Parathyroid adenoma (tissue), 2 donors: ENCODE measurements around the gene CD151.

ENCODE experiments used
- H2AFZ ChIP-seq: fragments of 300-600 bp; sonication (generic); one replicate; pipeline ENCODE4 v1.7.0; 2017; ENCODE audit warnings: antibody characterized with exemption, mild to moderate bottlenecking
- H3K27ac ChIP-seq: fragments of 300-600 bp; sonication (generic); one replicate; pipeline ENCODE4 v1.7.0; 2017
- H3K27me3 ChIP-seq: fragments of 300-600 bp; sonication (generic); one replicate; pipeline ENCODE4 v1.7.0; 2017; ENCODE audit warnings: low read length; ENCODE audit not compliant: control insufficient read depth, insufficient read depth
- H3K36me3 ChIP-seq: fragments of 300-600 bp; sonication (generic); one replicate; pipeline ENCODE4 v1.7.0; 2017; ENCODE audit warnings: low read length; ENCODE audit not compliant: control insufficient read depth, insufficient read depth
- H3K4me1 ChIP-seq: fragments of 300-600 bp; sonication (generic); one replicate; pipeline ENCODE4 v1.7.0; 2017; ENCODE audit warnings: control low read depth
- H3K4me2 ChIP-seq: fragments of 300-600 bp; sonication (generic); one replicate; pipeline ENCODE4 v1.7.0; 2017; ENCODE audit warnings: low read length
- H3K4me3 ChIP-seq: fragments of 300-600 bp; sonication (generic); one replicate; pipeline ENCODE4 v1.7.0; 2017; ENCODE audit warnings: low read depth, low read length
- H3K79me2 ChIP-seq: fragments of 300-600 bp; sonication (generic); one replicate; pipeline ENCODE4 v1.7.0; 2017; ENCODE audit warnings: control low read depth
- H3K9ac ChIP-seq: fragments of 300-600 bp; sonication (generic); one replicate; pipeline ENCODE4 v1.7.0; 2017; ENCODE audit warnings: mild to moderate bottlenecking
- H3K9me3 ChIP-seq: fragments of 300-600 bp; sonication (generic); one replicate; pipeline ENCODE4 v1.7.0; 2017; ENCODE audit warnings: low read length; ENCODE audit not compliant: control insufficient read depth
- CTCF ChIP-seq: fragments of 300-600 bp; sonication (generic); IDR thresholded peaks from one replicate; pipeline ENCODE4 v1.7.0; 2017; ENCODE audit warnings: antibody characterized with exemption, mild to moderate bottlenecking
- donor health status: primary hyperparathyroidism.

CD151 gene

DNA sequence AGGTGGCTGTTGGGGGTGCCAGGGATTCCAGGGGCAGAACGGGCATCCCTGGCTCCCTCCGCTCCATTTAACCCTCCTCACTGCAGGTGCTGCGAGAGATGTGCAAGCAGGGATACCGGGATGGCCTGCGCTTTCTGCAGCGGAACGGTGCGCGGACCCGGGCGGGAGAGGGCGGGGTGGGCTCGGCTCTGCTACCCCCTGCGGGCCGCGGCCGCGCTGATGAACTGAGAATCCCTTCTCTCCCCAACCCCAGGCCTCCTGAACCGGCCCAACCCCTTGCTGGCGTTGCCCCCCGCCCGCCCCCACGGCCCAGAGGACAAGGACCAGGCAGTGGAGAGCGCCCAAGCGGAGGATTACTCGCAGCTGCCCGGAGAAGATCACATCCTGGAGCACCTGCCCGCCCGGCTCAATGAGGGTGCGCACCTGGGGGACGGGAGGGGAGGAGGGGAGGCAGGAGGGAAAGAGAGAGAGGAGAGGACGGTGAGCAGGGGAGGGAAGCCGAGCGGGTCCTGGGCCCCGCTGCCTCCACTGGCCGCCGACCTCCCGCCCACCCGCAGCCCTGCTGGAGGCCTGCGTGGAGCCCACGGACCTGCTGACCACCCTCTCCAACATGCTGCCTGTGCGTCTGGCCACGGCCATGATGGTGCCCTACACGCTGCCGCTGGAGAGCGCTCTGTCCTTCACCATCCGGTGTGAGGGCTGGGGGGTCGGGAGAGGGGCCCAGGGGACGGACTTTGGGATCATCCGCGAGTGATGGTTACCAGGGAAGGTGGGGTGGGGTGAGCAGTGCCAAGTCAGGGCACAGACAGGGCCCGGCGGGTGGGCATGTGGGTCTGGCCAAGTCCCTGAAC lies 9.1 kb upstream of the CD151 start:
- no peak for TF ChIP-seq CTCF
- no peak overlapping the region for H3K4me3 ChIP-seq
- no peak overlapping the region for H3K9ac ChIP-seq
- H3K9me3 ChIP-seq, result no peaks in the 10 kb centered on the region
- H3K4me1 ChIP-seq, result peaks cover 4% of the 10 kb centered on the region
- H3K4me2 ChIP-seq, result no peak overlapping the region
- no peaks in the 10 kb centered on the region for H3K27me3 ChIP-seq
- H3K79me2 ChIP-seq, result peaks cover 2% of the 10 kb centered on the region
- no peak overlapping the region for H3K27ac ChIP-seq
- no peak overlapping the region for H2AFZ ChIP-seq
- H3K36me3 ChIP-seq, result no peaks in the 10 kb centered on the region

GRCh38 chr11:824292-824880 lies 8.4 kb upstream of the CD151 start:
- no peak overlapping the region for H3K4me3 ChIP-seq
- H3K27ac ChIP-seq, result no peak overlapping the region
- peaks cover 2% of the 10 kb centered on the region for H3K79me2 ChIP-seq
- H3K9me3 ChIP-seq, result no peaks in the 10 kb centered on the region
- no peaks in the 10 kb centered on the region for H3K4me1 ChIP-seq
- no peak for TF ChIP-seq CTCF
- H3K4me2 ChIP-seq, result no peak overlapping the region
- H3K9ac ChIP-seq, result no peak overlapping the region
- no peaks in the 10 kb centered on the region for H3K27me3 ChIP-seq
- no peaks in the 10 kb centered on the region for H3K36me3 ChIP-seq
- no peak overlapping the region for H2AFZ ChIP-seq

DNA sequence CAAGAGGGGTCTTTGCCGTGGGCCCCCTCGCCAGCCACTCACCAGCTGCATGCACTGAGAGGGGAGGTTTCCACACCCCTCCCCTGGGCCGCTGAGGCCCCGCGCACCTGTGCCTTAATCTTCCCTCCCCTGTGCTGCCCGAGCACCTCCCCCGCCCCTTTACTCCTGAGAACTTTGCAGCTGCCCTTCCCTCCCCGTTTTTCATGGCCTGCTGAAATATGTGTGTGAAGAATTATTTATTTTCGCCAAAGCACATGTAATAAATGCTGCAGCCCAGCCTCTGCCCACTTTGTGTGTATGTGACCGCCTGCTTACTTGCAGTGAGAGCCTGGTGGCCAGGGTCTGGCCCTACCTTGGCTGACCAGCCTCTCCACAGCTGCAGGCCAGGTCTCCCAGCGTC lies 7.8 kb upstream of the CD151 start:
- no peak for TF ChIP-seq CTCF
- Histone ChIP-seq H3K79me2 (peaks cover 2% of the 10 kb centered on the region), H3K27me3 (no peaks in the 10 kb centered on the region), H3K4me1 (no peaks in the 10 kb centered on the region), H3K4me2 (no peak overlapping the region), H3K36me3 (no peaks in the 10 kb centered on the region), H3K9ac (no peak overlapping the region), H3K9me3 (no peaks in the 10 kb centered on the region), H3K27ac (no peak overlapping the region), H2AFZ (no peak overlapping the region), H3K4me3 (no peak overlapping the region)

DNA sequence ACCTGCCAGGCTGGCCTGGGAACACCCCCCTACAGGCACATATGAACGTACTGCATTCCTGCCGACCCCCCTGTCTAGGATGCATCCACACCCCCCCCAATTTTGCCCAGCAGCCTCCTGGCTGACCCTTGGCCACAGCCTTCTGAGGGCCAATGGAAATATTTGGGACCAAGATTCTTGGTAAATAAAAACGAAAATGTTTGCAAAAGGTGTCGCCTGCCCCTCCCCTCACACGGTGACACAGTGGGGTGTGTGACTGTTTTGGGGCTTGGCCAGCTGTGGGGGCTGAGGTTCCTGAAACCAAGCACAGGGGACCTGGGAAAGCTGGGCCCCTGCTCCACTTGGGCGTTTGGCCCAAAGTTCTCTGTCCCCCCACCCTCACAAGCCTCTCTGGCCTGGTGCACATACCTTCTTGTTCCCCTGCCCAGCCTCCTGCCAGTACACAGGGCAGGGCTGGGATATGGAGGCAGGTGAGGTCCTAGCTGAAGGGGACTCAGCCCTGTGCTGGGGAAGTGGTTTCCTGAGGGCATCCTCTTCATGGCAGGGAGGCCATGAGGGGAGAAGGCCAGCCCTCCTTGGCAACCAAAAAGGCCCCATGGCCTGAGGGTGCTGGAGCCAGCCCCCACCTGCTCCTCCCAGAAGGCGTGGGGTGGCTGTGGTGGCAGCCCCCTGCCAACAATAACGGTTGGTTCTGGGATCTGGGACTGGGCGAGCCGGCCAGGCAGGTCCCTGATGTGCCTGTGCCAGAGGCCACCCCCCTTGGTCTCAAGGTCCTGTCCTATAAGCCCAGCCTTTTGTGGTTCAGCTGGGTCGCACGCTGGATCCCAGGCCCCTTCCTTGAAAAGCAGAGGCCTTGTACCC lies 7.2 kb upstream of the CD151 start:
- Histone ChIP-seq H3K79me2 (peaks cover 2% of the 10 kb centered on the region), H3K27ac (no peak overlapping the region), H3K9me3 (no peaks in the 10 kb centered on the region), H3K4me3 (no peak overlapping the region), H3K36me3 (no peaks in the 10 kb centered on the region), H2AFZ (no peak overlapping the region), H3K27me3 (no peaks in the 10 kb centered on the region), H3K4me2 (no peak overlapping the region), H3K4me1 (no peaks in the 10 kb centered on the region), H3K9ac (no peak overlapping the region)
- no peak for TF ChIP-seq CTCF
